ENCODE data around the gene CLSTN2. TPM values are rescaled to one million over a fixed set of nuclear protein-coding genes. Genes with fewer than 3 reads are reported as not detected.

CLSTN2 gene
- total RNA-seq, 1 experiment from 2014 or later: 0.84 TPM

- DNase-seq (ENCODE audit: low read depth): no peak
Observed at GRCh38 chr3:140274429-140274828, 339.4 kb downstream of the CLSTN2 start.

- DNase-seq (ENCODE audit: low read depth): peak; percentile 38
Observed at GRCh38 chr3:140276703-140277102, 341.7 kb downstream of the CLSTN2 start.

GRCh38 chr3:140277886-140278285 is 342.9 kb downstream of the CLSTN2 start:
- DNase-seq (ENCODE audit: low read depth): no peak

GRCh38 chr3:140284372-140284771 is 349.4 kb downstream of the CLSTN2 start:
- no peak for DNase-seq (ENCODE audit: low read depth)

GRCh38 chr3:140285380-140285779 is 350.4 kb downstream of the CLSTN2 start:
- DNase-seq (ENCODE audit: low read depth): no peak

- DNase-seq (ENCODE audit: low read depth): peak; percentile 43
Observed at GRCh38 chr3:140288595-140288994, 353.6 kb downstream of the CLSTN2 start.

- DNase-seq (ENCODE audit: low read depth): peak; percentile 56
Observed at GRCh38 chr3:140290105-140290504, 355.1 kb downstream of the CLSTN2 start.

GRCh38 chr3:140292170-140292569 is 357.2 kb downstream of the CLSTN2 start:
- peak; percentile 73 for DNase-seq (ENCODE audit: low read depth)

- peak; percentile 96 for DNase-seq (ENCODE audit: low read depth)
Observed at GRCh38 chr3:140292684-140293083, 357.7 kb downstream of the CLSTN2 start.

GRCh38 chr3:140294058-140294457 is 359.1 kb downstream of the CLSTN2 start:
- DNase-seq (ENCODE audit: low read depth): no peak

- peak; percentile 85 for DNase-seq (ENCODE audit: low read depth)
Observed at GRCh38 chr3:140296796-140297352, 361.9 kb downstream of the CLSTN2 start.

GRCh38 chr3:140298043-140298442 is 363.1 kb downstream of the CLSTN2 start:
- DNase-seq (ENCODE audit: low read depth): no peak

GRCh38 chr3:140298569-140299070 is 363.6 kb downstream of the CLSTN2 start:
- no peak for DNase-seq (ENCODE audit: low read depth)

GRCh38 chr3:140303875-140304274 is 368.9 kb downstream of the CLSTN2 start:
- no peak for DNase-seq (ENCODE audit: low read depth)

GRCh38 chr3:140308535-140308934 is 373.6 kb downstream of the CLSTN2 start:
- DNase-seq (ENCODE audit: low read depth): no peak

- no peak for DNase-seq (ENCODE audit: low read depth)
Observed at GRCh38 chr3:140311428-140311827, 376.4 kb downstream of the CLSTN2 start.

GRCh38 chr3:140315955-140316354 is 381.0 kb downstream of the CLSTN2 start:
- DNase-seq (ENCODE audit: low read depth): no peak

- DNase-seq (ENCODE audit: low read depth): no peak
Observed at GRCh38 chr3:140316466-140316865, 381.5 kb downstream of the CLSTN2 start.

GRCh38 chr3:140316868-140317400 is 381.9 kb downstream of the CLSTN2 start:
- DNase-seq (ENCODE audit: low read depth): no peak

GRCh38 chr3:140319739-140320138 is 384.8 kb downstream of the CLSTN2 start:
- no peak for DNase-seq (ENCODE audit: low read depth)

- peak; percentile 15 for DNase-seq (ENCODE audit: low read depth)
Observed at GRCh38 chr3:140323561-140323960, 388.6 kb downstream of the CLSTN2 start.

GRCh38 chr3:140332131-140332530 is 397.1 kb downstream of the CLSTN2 start:
- no peak for DNase-seq (ENCODE audit: low read depth)

GRCh38 chr3:140334132-140334929 is 399.3 kb downstream of the CLSTN2 start:
- DNase-seq (ENCODE audit: low read depth): peak; percentile 45

Measured in RPMI7951 (cell line).